Measurements from ENCODE around the gene PKP1. TPM values are rescaled to one million over a fixed set of nuclear protein-coding genes. Genes with fewer than 3 reads are reported as not detected.

Gene PKP1
- total RNA-seq, 1 donor from 2014 or later: not detected

GRCh38 chr1:201348211-201348566 is 64.9 kb downstream of the PKP1 start:
- Mint-ChIP-seq H3K9me3 (no peaks in the 10 kb centered on the region), H3K27ac (no peak overlapping the region), H3K36me3 (ENCODE audit: low read depth) (no peaks in the 10 kb centered on the region), H3K27me3 (ENCODE audit: insufficient read depth) (peaks cover 6% of the 10 kb centered on the region), H3K4me3 (no peak overlapping the region), H3K4me1 (ENCODE audit: low read depth) (no peaks in the 10 kb centered on the region)
- intact Hi-C loops (cut with micrococcal nuclease): no loop called here
- no peak for DNase-seq (ENCODE audit: low spot score)

GRCh38 chr1:201349092-201349491 is 65.8 kb downstream of the PKP1 start:
- H3K4me1 Mint-ChIP-seq (ENCODE audit: low read depth): no peaks in the 10 kb centered on the region
- H3K27me3 Mint-ChIP-seq (ENCODE audit: insufficient read depth): peaks cover 6% of the 10 kb centered on the region
- DNase-seq (ENCODE audit: low spot score): no peak
- intact Hi-C loops (cut with micrococcal nuclease): no loop called here
- no peak overlapping the region for H3K4me3 Mint-ChIP-seq
- no peaks in the 10 kb centered on the region for H3K9me3 Mint-ChIP-seq
- H3K27ac Mint-ChIP-seq: no peak overlapping the region
- no peaks in the 10 kb centered on the region for H3K36me3 Mint-ChIP-seq (ENCODE audit: low read depth)

GRCh38 chr1:201350361-201350725 is 67.0 kb downstream of the PKP1 start:
- DNase-seq (ENCODE audit: low spot score): no peak
- no peaks in the 10 kb centered on the region for H3K4me1 Mint-ChIP-seq (ENCODE audit: low read depth)
- no peaks in the 10 kb centered on the region for H3K9me3 Mint-ChIP-seq
- H3K36me3 Mint-ChIP-seq (ENCODE audit: low read depth): no peaks in the 10 kb centered on the region
- intact Hi-C loops (cut with micrococcal nuclease): no loop called here
- H3K4me3 Mint-ChIP-seq: no peak overlapping the region
- peaks cover 6% of the 10 kb centered on the region for H3K27me3 Mint-ChIP-seq (ENCODE audit: insufficient read depth)
- H3K27ac Mint-ChIP-seq: no peak overlapping the region

GRCh38 chr1:201350884-201351283 is 67.6 kb downstream of the PKP1 start:
- no peak for DNase-seq (ENCODE audit: low spot score)
- Mint-ChIP-seq H3K27ac (no peak overlapping the region), H3K9me3 (no peaks in the 10 kb centered on the region), H3K4me3 (no peak overlapping the region), H3K27me3 (ENCODE audit: insufficient read depth) (peaks cover 6% of the 10 kb centered on the region), H3K36me3 (ENCODE audit: low read depth) (no peaks in the 10 kb centered on the region), H3K4me1 (ENCODE audit: low read depth) (no peaks in the 10 kb centered on the region)
- intact Hi-C loops (cut with micrococcal nuclease): no loop called here

GRCh38 chr1:201351617-201352016 is 68.3 kb downstream of the PKP1 start:
- H3K36me3 Mint-ChIP-seq (ENCODE audit: low read depth): no peaks in the 10 kb centered on the region
- no peak overlapping the region for H3K27ac Mint-ChIP-seq
- no peak overlapping the region for H3K4me3 Mint-ChIP-seq
- H3K27me3 Mint-ChIP-seq (ENCODE audit: insufficient read depth): peaks cover 6% of the 10 kb centered on the region
- no peaks in the 10 kb centered on the region for H3K4me1 Mint-ChIP-seq (ENCODE audit: low read depth)
- no peaks in the 10 kb centered on the region for H3K9me3 Mint-ChIP-seq
- intact Hi-C loops (cut with micrococcal nuclease): no loop called here
- DNase-seq (ENCODE audit: low spot score): no peak

- intact Hi-C loops (cut with micrococcal nuclease): no loop called here
- Mint-ChIP-seq H3K27me3 (ENCODE audit: insufficient read depth) (peaks cover 3% of the 10 kb centered on the region), H3K4me3 (no peak overlapping the region), H3K36me3 (ENCODE audit: low read depth) (no peaks in the 10 kb centered on the region), H3K27ac (no peak overlapping the region), H3K4me1 (ENCODE audit: low read depth) (no peaks in the 10 kb centered on the region), H3K9me3 (no peaks in the 10 kb centered on the region)
- DNase-seq (ENCODE audit: low spot score): no peak
Measured at GRCh38 chr1:201353186-201353940, 70.1 kb downstream of the PKP1 start.

- no peaks in the 10 kb centered on the region for H3K9me3 Mint-ChIP-seq
- no peak overlapping the region for H3K4me3 Mint-ChIP-seq
- H3K27ac Mint-ChIP-seq: no peak overlapping the region
- no peaks in the 10 kb centered on the region for H3K36me3 Mint-ChIP-seq (ENCODE audit: low read depth)
- H3K4me1 Mint-ChIP-seq (ENCODE audit: low read depth): no peaks in the 10 kb centered on the region
- peaks cover 3% of the 10 kb centered on the region for H3K27me3 Mint-ChIP-seq (ENCODE audit: insufficient read depth)
- DNase-seq (ENCODE audit: low spot score): no peak
- intact Hi-C loops (cut with micrococcal nuclease): no loop called here
Measured at GRCh38 chr1:201354151-201354900, 71.0 kb downstream of the PKP1 start.

- Mint-ChIP-seq H3K4me3 (no peak overlapping the region), H3K27ac (no peak overlapping the region), H3K36me3 (ENCODE audit: low read depth) (no peaks in the 10 kb centered on the region), H3K9me3 (no peaks in the 10 kb centered on the region), H3K27me3 (ENCODE audit: insufficient read depth) (peaks cover 3% of the 10 kb centered on the region), H3K4me1 (ENCODE audit: low read depth) (no peaks in the 10 kb centered on the region)
- intact Hi-C loops (cut with micrococcal nuclease): no loop called here
- DNase-seq (ENCODE audit: low spot score): no peak
Measured at GRCh38 chr1:201354901-201355295, 71.6 kb downstream of the PKP1 start.

- no peaks in the 10 kb centered on the region for H3K9me3 Mint-ChIP-seq
- H3K27me3 Mint-ChIP-seq (ENCODE audit: insufficient read depth): peaks cover 3% of the 10 kb centered on the region
- intact Hi-C loops (cut with micrococcal nuclease): no loop called here
- no peak overlapping the region for H3K4me3 Mint-ChIP-seq
- no peaks in the 10 kb centered on the region for H3K36me3 Mint-ChIP-seq (ENCODE audit: low read depth)
- no peak for DNase-seq (ENCODE audit: low spot score)
- no peaks in the 10 kb centered on the region for H3K4me1 Mint-ChIP-seq (ENCODE audit: low read depth)
- H3K27ac Mint-ChIP-seq: no peak overlapping the region
Measured at GRCh38 chr1:201355471-201355870, 72.2 kb downstream of the PKP1 start.

GRCh38 chr1:201356236-201356635 is 72.9 kb downstream of the PKP1 start:
- intact Hi-C loops (cut with micrococcal nuclease): no loop called here
- no peak for DNase-seq (ENCODE audit: low spot score)
- no peaks in the 10 kb centered on the region for H3K9me3 Mint-ChIP-seq
- H3K4me3 Mint-ChIP-seq: no peak overlapping the region
- H3K27me3 Mint-ChIP-seq (ENCODE audit: insufficient read depth): peaks cover 3% of the 10 kb centered on the region
- H3K36me3 Mint-ChIP-seq (ENCODE audit: low read depth): no peaks in the 10 kb centered on the region
- H3K4me1 Mint-ChIP-seq (ENCODE audit: low read depth): no peaks in the 10 kb centered on the region
- H3K27ac Mint-ChIP-seq: no peak overlapping the region

GRCh38 chr1:201356701-201357100 is 73.4 kb downstream of the PKP1 start:
- Mint-ChIP-seq H3K4me1 (ENCODE audit: low read depth) (no peaks in the 10 kb centered on the region), H3K9me3 (no peaks in the 10 kb centered on the region), H3K27me3 (ENCODE audit: insufficient read depth) (peaks cover 3% of the 10 kb centered on the region), H3K36me3 (ENCODE audit: low read depth) (no peaks in the 10 kb centered on the region), H3K4me3 (no peak overlapping the region), H3K27ac (no peak overlapping the region)
- no peak for DNase-seq (ENCODE audit: low spot score)
- intact Hi-C loops (cut with micrococcal nuclease): no loop called here

- H3K4me1 Mint-ChIP-seq (ENCODE audit: low read depth): no peaks in the 10 kb centered on the region
- DNase-seq (ENCODE audit: low spot score): no peak
- no peaks in the 10 kb centered on the region for H3K9me3 Mint-ChIP-seq
- no peak overlapping the region for H3K27ac Mint-ChIP-seq
- H3K4me3 Mint-ChIP-seq: no peak overlapping the region
- no peaks in the 10 kb centered on the region for H3K36me3 Mint-ChIP-seq (ENCODE audit: low read depth)
- H3K27me3 Mint-ChIP-seq (ENCODE audit: insufficient read depth): peaks cover under 1% of the 10 kb centered on the region
- intact Hi-C loops (cut with micrococcal nuclease): no loop called here
Measured at GRCh38 chr1:201357211-201357610, 73.9 kb downstream of the PKP1 start.

GRCh38 chr1:201357636-201358348 is 74.5 kb downstream of the PKP1 start:
- no peak overlapping the region for H3K4me3 Mint-ChIP-seq

More at GRCh38 chr1:201357636-201358348, 74.5 kb downstream of the PKP1 start:
- Mint-ChIP-seq H3K36me3 (ENCODE audit: low read depth) (no peaks in the 10 kb centered on the region), H3K27me3 (ENCODE audit: insufficient read depth) (peaks cover 2% of the 10 kb centered on the region), H3K4me1 (ENCODE audit: low read depth) (no peaks in the 10 kb centered on the region), H3K27ac (no peak overlapping the region), H3K9me3 (no peaks in the 10 kb centered on the region)
- intact Hi-C loops (cut with micrococcal nuclease): no loop called here
- no peak for DNase-seq (ENCODE audit: low spot score)
